GM23338 (cell line): Measurements from ENCODE around the gene SUPT5H. TPM values are rescaled to one million over a fixed set of nuclear protein-coding genes. Genes with fewer than 3 reads are reported as not detected.

Experiments used
- ATAC-seq: fragments of 200-7000 bp; cut with Tn5 transposase; 3 replicates; pipeline ENCODE4 v1.9.1; 2020
- DNase-seq: peaks from one replicate; pipeline ENCODE4 v3.0.0-alpha.2; 2015; ENCODE audit warnings: low spot score
- H2AFZ ChIP-seq: fragments of 200-600 bp; sonication (generic); 2 replicates; pipeline ENCODE4 v1.8.0; 2016; ENCODE audit warnings: antibody characterized with exemption, mild to moderate bottlenecking, moderate library complexity
- H3F3A ChIP-seq: fragments of 200-600 bp; sonication (generic); replicated peaks from 2 replicates; pipeline ENCODE4 v1.8.0; 2017; ENCODE audit warnings: antibody characterized with exemption, mixed run types, low read depth
- H3K27ac ChIP-seq: fragments of 200-600 bp; sonication (generic); 2 replicates; pipeline ENCODE4 v1.6.1; 2016; ENCODE audit warnings: low read depth
- H3K27me3 ChIP-seq: fragments of 200-600 bp; sonication (generic); 2 replicates; pipeline ENCODE4 v1.8.0; 2016; ENCODE audit warnings: mild to moderate bottlenecking, mixed run types, moderate library complexity; ENCODE audit not compliant: insufficient read depth
- H3K36me3 ChIP-seq: fragments of 200-600 bp; sonication (generic); 2 replicates; pipeline ENCODE4 v1.8.0; 2016; ENCODE audit warnings: mild to moderate bottlenecking; ENCODE audit not compliant: insufficient read depth
- H3K4me1 ChIP-seq: fragments of 200-600 bp; sonication (generic); 2 replicates; pipeline ENCODE4 v1.8.0; 2016; ENCODE audit warnings: mild to moderate bottlenecking, moderate library complexity; ENCODE audit not compliant: insufficient read depth
- H3K4me2 ChIP-seq: fragments of 200-600 bp; sonication (generic); 2 replicates; pipeline ENCODE4 v1.7.1; 2017; ENCODE audit warnings: mixed run types
- H3K4me3 ChIP-seq: fragments of 200-600 bp; sonication (generic); 2 replicates; pipeline ENCODE4 v1.6.1; 2016; ENCODE audit warnings: mixed run types
- H3K79me2 ChIP-seq: fragments of 200-600 bp; sonication (generic); replicated peaks from 2 replicates; pipeline ENCODE4 v1.8.0; 2017; ENCODE audit warnings: mild to moderate bottlenecking; ENCODE audit not compliant: insufficient read depth
- H3K9me2 ChIP-seq: fragments of 200-600 bp; sonication (generic); 2 replicates; pipeline ENCODE4 v1.8.0; 2017; ENCODE audit not compliant: insufficient read depth
- H4K20me1 ChIP-seq: fragments of 200-600 bp; sonication (generic); replicated peaks from 2 replicates; pipeline ENCODE4 v1.8.0; 2017; ENCODE audit warnings: mild to moderate bottlenecking; ENCODE audit not compliant: insufficient read depth
- H3K27ac Mint-ChIP-seq: 2 replicates; pipeline ENCODE4 v1.8.0; 2020; ENCODE audit warnings: inconsistent platforms, mild to moderate bottlenecking, moderate library complexity, mixed read lengths
- H3K27me3 Mint-ChIP-seq: 3 replicates; pipeline ENCODE4 v1.8.0; 2022; ENCODE audit warnings: low read depth, mild to moderate bottlenecking, moderate library complexity, mixed read lengths, inconsistent platforms; ENCODE audit not compliant: insufficient read depth, poor library complexity
- H3K36me3 Mint-ChIP-seq: 3 replicates; pipeline ENCODE4 v1.8.0; 2021; ENCODE audit warnings: low read depth, mild to moderate bottlenecking, inconsistent platforms, moderate library complexity, mixed read lengths
- H3K4me1 Mint-ChIP-seq: 3 replicates; pipeline ENCODE4 v1.8.0; 2020; ENCODE audit warnings: mild to moderate bottlenecking, inconsistent platforms, mixed read lengths
- H3K4me3 Mint-ChIP-seq: 3 replicates; pipeline ENCODE4 v1.8.0; 2021; ENCODE audit warnings: moderate library complexity, mild to moderate bottlenecking, inconsistent platforms, mixed read lengths
- H3K9me3 Mint-ChIP-seq: 3 replicates; pipeline ENCODE4 v1.8.0; 2020; ENCODE audit warnings: moderate library complexity, mild to moderate bottlenecking, inconsistent platforms, mixed read lengths
- CREB1 ChIP-seq: fragments of 250-450 bp; sonication (Bioruptor Pico); IDR thresholded peaks from 2 replicates; pipeline ENCODE4 v1.5.0; 2020; ENCODE audit warnings: low read depth, mild to moderate bottlenecking, moderate library complexity
- CTCF ChIP-seq, 2 experiments: fragments of 200-600 bp in 1 of 2; sonication (generic) in 1 of 2; conservative IDR thresholded peaks; 2 replicates each; pipeline versions ENCODE4 v1.5.1 to v1.6.1; 2016 to 2017; ENCODE audit warnings: antibody characterized with exemption in 2 of 2, low read depth in 2 of 2, mild to moderate bottlenecking in 2 of 2, moderate library complexity in 1 of 2
- ETS1 ChIP-seq: IDR thresholded peaks from 2 replicates; pipeline ENCODE4 v1.6.1; 2016; ENCODE audit warnings: antibody characterized with exemption
- EZH2 ChIP-seq: fragments of 200-600 bp; sonication (generic); IDR thresholded peaks from one replicate; pipeline ENCODE4 v1.8.0; 2017; ENCODE audit warnings: antibody characterized with exemption, mild to moderate bottlenecking, low read depth; ENCODE audit not compliant: unreplicated experiment
- EZH2phosphoT487 ChIP-seq: fragments of 200-600 bp; sonication (generic); IDR thresholded peaks from one replicate; pipeline ENCODE4 v1.8.1; 2018; ENCODE audit warnings: antibody characterized with exemption; ENCODE audit not compliant: unreplicated experiment
- JUNB ChIP-seq: IDR thresholded peaks from one replicate; pipeline ENCODE4 v1.6.1; 2016; ENCODE audit warnings: antibody characterized with exemption; ENCODE audit not compliant: unreplicated experiment
- NANOG ChIP-seq: IDR thresholded peaks from 2 replicates; pipeline ENCODE4 v1.6.1; 2016; ENCODE audit warnings: antibody characterized with exemption, borderline replicate concordance
- POLR2AphosphoS5 ChIP-seq: IDR thresholded peaks from 2 replicates; pipeline ENCODE4 v1.6.1; 2016; ENCODE audit warnings: antibody characterized with exemption, low read depth
- STAT1 ChIP-seq: IDR thresholded peaks from one replicate; pipeline ENCODE4 v1.6.1; 2016; ENCODE audit warnings: antibody characterized with exemption; ENCODE audit not compliant: unreplicated experiment
- ZNF114 ChIP-seq: fragments of 250-450 bp; sonication (Bioruptor Pico); IDR thresholded peaks from 2 replicates; pipeline ENCODE4 v1.5.0; 2020; ENCODE audit warnings: mild to moderate bottlenecking, moderate library complexity
- ZNF331 ChIP-seq: fragments of 250-450 bp; sonication (Bioruptor Pico); IDR thresholded peaks from 2 replicates; pipeline ENCODE4 v1.5.0; 2020; ENCODE audit warnings: low read depth, mild to moderate bottlenecking, moderate library complexity
- ZNF462 ChIP-seq: fragments of 250-450 bp; sonication (Bioruptor Pico); IDR thresholded peaks from 2 replicates; pipeline ENCODE4 v1.5.0; 2020; ENCODE audit warnings: mild to moderate bottlenecking, moderate library complexity
- polyA plus RNA-seq: library from polyadenylated mRNA; unstranded; fragments of >200 nt; fragmentation: Nextera tagmentation; extraction: Ambion mirVana; gene quantifications from 2 replicates; pipeline ENCODE4 v1.2.1, GENCODE V29; 2016
- total RNA-seq: library from RNA; depleted of rRNA; stranded (reverse); fragments of >200 nt; shearing (Covaris generic); gene quantifications from 2 replicates; pipeline ENCODE4 v1.2.3, GENCODE V29; 2014

The SUPT5H gene
- total and polyA plus RNA-seq, 2 experiments from 2014 or later, result 108 to 150 TPM

GRCh38 chr19:39463403-39463802 is 18.0 kb downstream of the SUPT5H start:
- no peak overlapping the region for H3K4me3 ChIP-seq
- H3K4me1 Mint-ChIP-seq, result no peaks in the 10 kb centered on the region; the same call in 2 of the 3 replicates
- H3K4me3 Mint-ChIP-seq, result no peak overlapping the region
- no peaks in the 10 kb centered on the region for H3K79me2 ChIP-seq
- peaks cover 40% of the 10 kb centered on the region for H3K36me3 ChIP-seq
- H3K36me3 Mint-ChIP-seq, result peaks cover 60% of the 10 kb centered on the region
- DNase-seq (no peak), ATAC-seq (no peak)
- no peaks in the 10 kb centered on the region for H3K9me2 ChIP-seq
- no peak overlapping the region for H3K27ac ChIP-seq
- H3K4me2 ChIP-seq, result no peak overlapping the region
- 0 out of 2 replicates have a peak, but pooled peaks cover 4% of the 10 kb centered on the region for H3F3A ChIP-seq
- no peak overlapping the region for H2AFZ ChIP-seq
- no peaks in the 10 kb centered on the region for H3K27me3 ChIP-seq
- no peaks in the 10 kb centered on the region for H3K9me3 Mint-ChIP-seq
- no peaks in the 10 kb centered on the region for H3K4me1 ChIP-seq
- no peak overlapping the region for H3K27ac Mint-ChIP-seq
- peaks cover 3% of the 10 kb centered on the region for H3K27me3 Mint-ChIP-seq
- peaks cover 8% of the 10 kb centered on the region; the same call in 1 of the 2 replicates for H4K20me1 ChIP-seq
- no peak for TF ChIP-seq NANOG
- TF ChIP-seq CREB1 (CRISPR knock-in tag), result no peak
- no peak for TF ChIP-seq ZNF462
- TF ChIP-seq ZNF114 (CRISPR knock-in tag), result no peak
- TF ChIP-seq POLR2AphosphoS5, result no peak

- Mint-ChIP-seq H3K4me3 (no peak overlapping the region; the same call in 2 of the 3 replicates), H3K9me3 (no peaks in the 10 kb centered on the region), H3K27ac (no peak overlapping the region), H3K36me3 (peaks cover 67% of the 10 kb centered on the region), H3K4me1 (no peaks in the 10 kb centered on the region; the same call in 2 of the 3 replicates), H3K27me3 (peaks cover 2% of the 10 kb centered on the region)
- DNase-seq, result no peak
- no peaks in the 10 kb centered on the region for H3K4me1 ChIP-seq
- peaks cover 18% of the 10 kb centered on the region; the same call in 1 of the 2 replicates for H4K20me1 ChIP-seq
- H2AFZ ChIP-seq, result no peak overlapping the region
- 0 out of 2 replicates have a peak, but pooled peaks cover 4% of the 10 kb centered on the region for H3F3A ChIP-seq
- no peak overlapping the region for H3K27ac ChIP-seq
- H3K9me2 ChIP-seq, result no peaks in the 10 kb centered on the region
- no peak overlapping the region for H3K4me2 ChIP-seq
- no peaks in the 10 kb centered on the region for H3K27me3 ChIP-seq
- peaks cover 34% of the 10 kb centered on the region for H3K36me3 ChIP-seq
- ATAC-seq, result no peak
- H3K79me2 ChIP-seq, result no peaks in the 10 kb centered on the region
- H3K4me3 ChIP-seq, result no peak overlapping the region
- TF ChIP-seq STAT1 (no peak), EZH2 (no peak), CREB1 (CRISPR knock-in tag) (no peak), ETS1 (no peak), CTCF (conservative IDR thresholded peaks at IDR 0.05; ENCODE audit: low read depth in 2 of 2) (no peak), ZNF331 (CRISPR knock-in tag) (no peak), EZH2phosphoT487 (no peak), POLR2AphosphoS5 (no peak), JUNB (no peak)
Measured at GRCh38 chr19:39465956-39466747, 20.8 kb downstream of the SUPT5H start.
